Left renal pelvis (tissue), 4 donors: ENCODE data around the gene CHCT1. TPM values are rescaled to one million over a fixed set of nuclear protein-coding genes. Genes with fewer than 3 reads are reported as not detected.
"Not testable (repeated sequence)": the region's sequence is repeated elsewhere in the genome, so short reads cannot be mapped to it uniquely, and the experiment has no call there.

Experiments used
- DNase-seq, 4 donors: peaks; one replicate each; pipeline ENCODE4 v3.0.0-alpha.2; 2013; ENCODE audit warnings: low read depth in 4 of 4, low spot score in 3 of 4
- polyA plus RNA-seq, 4 donors: library from polyadenylated mRNA; unstranded; fragments of 120-200 nt; gene quantifications; one replicate each; pipeline ENCODE4 v1.2.1, GENCODE V29; 2013; ENCODE audit not compliant: insufficient read length in 4 of 4

The CHCT1 gene
- polyA plus RNA-seq: under 1 TPM in 1 of 4 donors, not detected in 3; 0.26 TPM

DNA sequence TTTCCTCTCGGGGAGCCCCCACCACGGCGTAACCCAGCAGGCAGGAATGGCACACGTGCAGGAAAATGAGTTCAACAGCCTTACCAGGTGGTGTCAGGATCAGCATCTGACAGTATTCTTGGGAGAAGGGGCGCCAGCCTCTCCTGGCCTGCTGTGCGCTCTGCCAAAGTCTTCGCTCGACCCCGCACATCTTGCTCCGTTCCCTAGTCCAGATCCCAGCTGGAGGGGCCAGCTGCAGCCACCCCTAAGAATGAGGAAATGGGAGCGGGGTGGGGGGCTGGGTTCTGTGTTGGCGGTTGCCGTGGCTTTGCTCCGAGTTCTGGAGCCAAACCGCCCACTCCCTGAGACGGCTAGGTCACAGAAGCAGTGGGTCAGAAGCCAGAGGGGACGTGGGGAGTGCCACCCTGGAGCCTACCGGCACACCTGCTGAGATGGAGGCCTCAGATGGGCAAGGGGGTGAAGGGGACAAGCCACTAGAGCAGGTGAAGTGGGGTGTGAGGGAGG lies at the start of gene CHCT1:
Gene CHCT1 (plus strand): TSS at position 328 of the 504 bp plus-strand sequence. CDS start 104 bp downstream, at position 432.
- no peak for DNase-seq

- no peak for DNase-seq
Measured at GRCh38 chr17:60372790-60373483, 49.4 kb upstream of the CHCT1 start.

GRCh38 chr17:60378187-60378586 lies 44.1 kb upstream of the CHCT1 start:
- DNase-seq: not testable (repeated sequence)

DNA sequence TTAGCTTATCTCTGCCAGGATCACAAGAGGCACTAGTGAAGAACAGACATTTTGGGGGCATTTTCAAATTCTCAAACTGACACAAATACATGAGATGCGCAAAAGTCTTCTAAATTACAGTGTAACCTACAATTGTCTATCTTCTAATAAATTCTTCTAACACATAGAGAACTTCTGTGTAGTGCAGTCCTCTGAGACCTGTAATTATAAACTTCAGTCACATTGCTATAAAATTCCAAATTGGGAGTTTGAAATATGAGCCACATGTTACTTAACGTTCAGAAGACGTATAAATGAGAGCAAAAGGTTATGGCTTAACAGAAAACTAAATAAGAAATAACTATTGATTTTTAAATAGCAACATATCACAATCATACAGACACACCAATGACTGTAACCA lies 42.8 kb upstream of the CHCT1 start:
- not testable (repeated sequence) for DNase-seq

- no peak for DNase-seq
Measured at GRCh38 chr17:60381958-60382357, 40.3 kb upstream of the CHCT1 start.

- no peak for DNase-seq
Measured at GRCh38 chr17:60383379-60383778, 38.9 kb upstream of the CHCT1 start.

DNA sequence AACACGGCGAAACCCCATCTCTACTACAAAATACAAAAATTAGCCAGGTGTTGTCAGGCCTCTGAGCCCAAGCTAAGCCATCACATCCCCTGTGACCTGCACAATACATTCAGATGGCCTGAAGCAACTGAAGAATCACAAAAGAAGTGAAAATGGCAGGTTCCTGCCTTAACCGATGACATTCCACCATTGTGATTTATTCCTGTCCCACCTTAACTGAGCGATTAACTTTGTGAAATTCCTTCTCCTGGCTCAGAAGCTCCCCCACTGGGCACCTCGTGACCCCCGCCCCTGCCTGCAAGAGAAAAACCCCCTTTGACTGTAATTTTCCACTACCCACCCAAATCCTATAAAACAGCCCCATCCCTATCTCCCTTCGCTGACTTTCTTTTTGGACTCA lies 37.4 kb upstream of the CHCT1 start:
- DNase-seq: not testable (repeated sequence)

DNA sequence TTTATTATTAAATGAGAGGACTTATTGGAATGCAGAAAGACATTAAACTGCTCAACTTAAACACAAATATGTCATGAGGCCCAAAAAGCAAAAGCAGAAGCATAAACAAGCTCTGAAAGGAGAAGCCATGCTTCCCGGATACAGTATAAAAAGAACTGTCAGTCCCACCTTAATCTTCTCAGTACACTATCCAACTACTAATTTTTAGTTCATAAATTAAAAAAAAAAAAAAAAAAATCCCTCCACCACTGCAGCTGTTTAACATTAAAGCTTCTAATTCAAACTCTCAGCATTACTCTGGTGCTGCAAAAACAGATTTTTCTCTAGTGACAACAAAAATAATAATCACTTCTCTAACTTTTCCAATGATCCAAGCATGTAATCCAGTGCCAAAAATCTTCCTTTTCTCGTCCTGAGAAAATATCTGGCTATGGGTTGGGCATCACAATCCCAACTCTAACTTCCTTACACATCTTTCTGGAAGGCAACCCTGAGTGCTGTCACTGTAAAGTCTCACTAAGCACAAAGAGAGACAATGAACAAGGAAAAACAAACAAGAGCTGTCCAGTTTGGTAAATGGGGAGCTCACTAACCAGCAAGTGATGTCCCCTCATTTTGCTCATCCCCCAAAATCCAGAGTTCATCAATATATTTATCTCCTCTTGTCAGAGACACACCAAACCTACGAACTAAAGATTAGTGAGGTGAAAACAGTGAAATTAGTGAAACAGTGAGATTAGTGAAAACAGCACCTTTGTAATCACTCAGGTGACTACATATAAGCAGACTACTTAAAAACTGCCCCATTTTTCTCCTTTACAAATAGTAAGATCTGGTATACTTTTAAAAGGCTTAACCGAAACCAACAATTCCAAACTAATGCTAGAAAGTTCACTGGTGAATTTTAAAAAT lies 35.9 kb upstream of the CHCT1 start:
- DNase-seq: no peak

GRCh38 chr17:60387666-60388065 lies 34.6 kb upstream of the CHCT1 start:
- DNase-seq: no peak

- no peak for DNase-seq
Measured at GRCh38 chr17:60388742-60389141, 33.5 kb upstream of the CHCT1 start.

DNA sequence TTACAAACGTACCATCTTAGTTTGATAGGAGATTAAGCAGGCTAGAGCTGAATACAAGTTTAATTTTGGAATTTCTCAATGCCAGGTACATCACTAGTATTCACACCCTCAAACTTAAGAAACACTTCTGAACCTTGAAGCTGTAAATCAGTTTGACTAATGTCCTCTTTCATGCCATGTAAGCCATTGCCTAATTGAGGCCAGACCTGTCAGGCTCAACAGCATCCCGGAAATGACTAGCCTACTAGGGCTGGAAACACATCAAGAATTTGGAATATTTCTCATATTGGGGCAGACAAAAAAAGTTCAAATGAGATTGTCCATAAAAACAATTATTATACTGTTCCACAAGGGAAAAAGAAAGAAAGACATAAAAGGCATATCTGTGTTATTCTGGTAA lies 32.1 kb upstream of the CHCT1 start:
- no peak for DNase-seq

DNA sequence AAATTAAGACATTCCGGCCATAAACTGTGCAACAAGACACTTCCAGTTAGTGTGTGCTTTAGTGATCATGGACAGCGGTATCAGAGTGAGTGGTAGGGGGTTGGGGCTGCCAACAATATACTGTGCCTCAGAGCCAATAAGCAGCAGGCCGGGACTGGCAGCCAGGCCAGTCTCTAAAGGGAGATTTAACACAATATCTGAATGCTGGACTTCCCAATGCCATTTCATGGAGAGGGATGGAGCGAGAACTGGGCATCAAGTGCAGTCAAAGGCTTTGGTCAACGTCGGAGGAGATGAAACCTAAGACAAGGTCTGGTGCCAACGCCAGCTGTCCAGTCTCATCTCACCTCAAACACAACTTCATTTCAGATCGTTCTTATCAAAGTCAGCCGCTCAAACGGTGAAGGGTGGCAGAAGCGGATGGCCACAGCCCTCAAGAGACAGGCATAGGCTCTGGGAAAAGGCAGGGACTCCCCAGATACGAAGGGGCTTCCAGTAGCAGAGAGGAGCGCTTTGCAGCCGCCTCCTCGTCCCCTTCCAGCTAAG lies 31.3 kb upstream of the CHCT1 start:
- no peak for DNase-seq

GRCh38 chr17:60391471-60392041 lies 30.7 kb upstream of the CHCT1 start:
- DNase-seq: peak in 1 of 4 donors; percentile 62

DNA sequence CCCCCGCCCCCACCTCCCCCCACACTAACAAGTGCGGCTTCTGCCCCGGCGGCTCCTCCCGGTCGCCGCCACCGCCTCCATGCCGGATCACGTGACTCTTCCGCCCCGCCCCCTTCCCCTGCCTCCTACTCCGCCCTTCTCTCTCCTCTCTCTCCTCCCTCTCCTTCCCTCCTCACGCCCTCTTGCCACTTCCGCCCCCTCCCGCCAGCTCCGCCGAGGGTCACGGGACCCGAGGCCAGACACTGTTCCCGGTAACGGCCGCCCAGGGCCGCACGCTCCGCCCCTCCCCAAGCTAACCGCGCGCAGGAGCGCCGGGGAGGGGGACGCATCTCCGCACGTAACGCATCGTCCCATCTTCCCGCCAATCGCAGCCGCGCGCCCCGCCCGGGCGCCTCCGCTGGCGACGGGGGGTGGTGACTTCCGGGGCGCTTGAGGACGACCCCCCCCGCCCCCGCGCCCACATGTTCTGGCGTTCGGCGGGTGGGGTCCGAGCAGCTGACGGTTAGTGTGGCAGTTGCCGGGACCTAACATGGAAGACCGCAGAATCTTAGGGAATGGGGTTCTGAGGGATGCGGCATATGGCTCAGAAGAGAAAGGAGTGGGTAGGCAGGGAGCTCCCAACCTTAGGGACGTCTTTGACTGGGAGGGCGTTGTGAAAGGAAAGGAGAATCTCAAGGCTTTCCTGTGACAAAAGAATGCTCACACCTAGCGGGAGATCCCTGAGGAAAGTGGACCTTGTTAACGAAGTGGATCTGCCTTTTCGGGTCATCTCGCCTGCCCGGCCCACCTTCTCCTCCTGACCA lies 30.0 kb upstream of the CHCT1 start, which contains the start of gene USP32:
Gene USP32 (minus strand): TSS at position 92 of the 803 bp plus-strand sequence. CDS start 194 bp downstream, outside the sequence.
- DNase-seq: peak; percentile 91 to 92 (median 92)

- peak in 1 of 4 donors; percentile 57 for DNase-seq
Measured at GRCh38 chr17:60392845-60393702, 29.2 kb upstream of the CHCT1 start.

DNA sequence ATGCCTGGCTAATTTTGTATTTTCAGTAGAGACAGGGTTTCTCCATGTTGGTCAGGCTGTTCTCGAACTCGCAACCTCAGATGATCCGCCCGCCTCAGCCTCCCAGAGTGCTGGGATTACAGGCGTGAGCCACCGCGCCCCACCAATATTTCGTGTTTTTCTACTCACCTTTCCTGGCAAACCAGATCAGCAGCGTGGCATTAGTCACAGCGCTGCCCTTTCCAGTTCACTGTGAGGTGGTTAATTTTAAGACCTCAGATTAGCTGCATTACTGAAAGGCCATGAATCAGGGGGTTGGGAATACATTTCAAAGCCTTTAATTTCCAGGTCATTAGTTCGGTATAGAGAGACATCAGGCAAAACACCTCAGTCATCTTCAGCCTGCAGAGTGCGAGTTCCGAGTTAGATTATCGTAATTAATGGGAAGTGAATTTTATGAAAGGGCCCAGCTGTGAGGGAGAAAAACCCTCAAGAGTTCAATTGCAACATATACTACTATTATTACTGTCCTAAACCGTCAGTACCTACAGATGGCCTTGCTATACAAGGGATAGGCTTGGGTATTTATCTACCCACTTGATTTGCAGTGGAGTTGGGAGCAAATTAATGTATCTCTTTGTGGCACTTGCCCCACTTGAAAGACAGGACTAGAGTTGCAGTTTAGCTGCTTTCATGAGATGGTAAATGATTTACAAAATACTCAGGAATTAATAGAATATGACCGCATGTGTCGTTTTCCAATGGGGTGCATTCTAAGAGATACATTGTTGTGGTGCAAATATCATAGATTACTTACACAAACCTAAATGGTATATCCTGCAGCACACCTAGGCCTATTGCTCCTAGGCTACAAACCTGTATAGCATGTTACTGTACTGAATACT lies 28.2 kb upstream of the CHCT1 start:
- no peak for DNase-seq

DNA sequence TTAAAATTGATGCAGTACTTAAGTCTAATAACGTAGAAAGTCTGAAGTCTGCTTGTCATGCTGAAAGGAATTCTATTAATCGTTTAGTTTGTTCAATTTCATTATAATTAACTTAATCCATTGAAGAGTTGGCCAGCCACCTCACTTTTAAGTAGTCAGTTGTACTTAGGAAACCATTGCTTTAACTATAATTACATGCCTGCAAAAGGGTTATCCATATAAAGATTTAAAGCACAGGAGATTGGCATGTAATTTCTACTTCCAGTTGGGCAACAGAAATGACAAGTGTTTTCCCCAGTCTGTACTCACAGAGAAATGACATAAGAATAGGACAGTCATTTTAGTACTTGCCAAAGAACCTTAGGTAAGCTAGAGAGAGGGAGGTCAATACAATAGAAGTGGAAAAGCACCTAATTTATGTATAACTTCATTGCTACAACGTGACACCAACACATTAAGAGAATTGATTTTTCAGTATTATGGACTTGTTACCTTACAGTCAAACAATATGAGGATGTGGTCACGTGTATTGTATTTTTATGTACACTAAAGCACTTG lies 26.7 kb upstream of the CHCT1 start:
- DNase-seq: no peak

DNA sequence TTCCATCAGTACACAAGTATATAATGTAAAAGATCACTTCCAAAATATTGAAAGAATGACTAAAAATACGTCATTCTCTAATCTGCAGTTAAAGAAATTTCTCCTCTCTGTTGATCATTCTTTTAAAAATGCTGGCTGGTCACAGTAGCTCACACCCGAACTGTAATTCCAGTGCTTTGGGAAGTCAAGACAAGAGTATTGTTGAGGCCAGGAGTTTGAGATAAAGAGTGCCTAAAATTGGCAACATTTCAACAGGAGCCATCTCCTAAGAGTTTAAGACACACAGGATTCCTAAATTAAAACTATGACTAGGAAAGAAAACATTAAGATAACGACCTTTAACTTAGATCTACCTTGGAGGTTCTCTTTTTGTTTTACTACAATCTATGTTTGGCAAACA lies 25.9 kb upstream of the CHCT1 start:
- no peak for DNase-seq
